SK-N-MC (cell line): ENCODE data around the gene ZNF423.

Experiments used
- EZH2 ChIP-seq: fragments of 200-600 bp; sonication (generic); IDR thresholded peaks from one replicate; pipeline ENCODE4 v1.6.1; 2017; ENCODE audit warnings: antibody characterized with exemption
- POLR2AphosphoS5 ChIP-seq: IDR thresholded peaks from 2 replicates; pipeline ENCODE4 v1.6.1; 2012; ENCODE audit warnings: mild to moderate bottlenecking, low read depth, low read length, borderline replicate concordance

DNA sequence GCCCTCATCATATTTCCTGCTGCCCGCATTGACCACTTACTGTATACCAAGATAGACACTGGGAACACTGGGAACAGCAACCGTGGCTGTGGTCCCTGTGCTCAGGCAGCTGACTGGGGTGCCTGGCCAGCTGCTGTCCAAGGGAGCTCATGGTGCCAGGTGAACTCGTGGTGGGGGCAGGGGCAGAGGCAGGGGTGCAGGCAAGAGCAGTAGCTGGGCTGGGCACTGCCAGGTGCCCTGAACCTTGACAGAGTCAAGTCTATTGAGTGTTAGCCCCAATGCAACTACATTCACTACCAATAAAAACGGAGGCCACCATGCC is 279.8 kb downstream of the ZNF423 start:
- no peak for TF ChIP-seq POLR2AphosphoS5
- TF ChIP-seq EZH2 = no peak
